ENCODE data around the gene GLOD4. TPM values are rescaled to one million over a fixed set of nuclear protein-coding genes. Genes with fewer than 3 reads are reported as not detected.

Gene GLOD4
- total and polyA plus RNA-seq, 8 donors = 6.4 to 213 (median 86.6) TPM

- H3K27ac ChIP-seq = no peak overlapping the region
- DNase-seq = no peak
- WGBS, 5 donors = 76 to 86% (median 83%) methylated on average over 5 of the region's 5 CpGs
- peaks cover 0 to 2% (median 0%) of the 10 kb centered on the region in 4 donors for H3K4me1 ChIP-seq
- peaks cover 0 to 4% (median 0%) of the 10 kb centered on the region in 4 donors for H3K9me3 ChIP-seq
- TF ChIP-seq CTCF (IDR thresholded peaks at IDR 0.05) (no peak), EP300 (IDR thresholded peaks at IDR 0.05) (no peak), POLR2AphosphoS5 (IDR thresholded peaks at IDR 0.05) (no peak), POLR2A (IDR thresholded peaks at IDR 0.05) (no peak)
- no peaks in the 10 kb centered on the region for H3K27me3 ChIP-seq
- intact Hi-C loops (cut with DNase I; ENCODE audit: low total_unique reads) = no loop called here
- no peak overlapping the region for H3K4me3 ChIP-seq
- H3K36me3 ChIP-seq = peaks cover 4 to 24% (median 19%) of the 10 kb centered on the region in 4 donors
Measured at GRCh38 chr17:828761-829160, 46.7 kb upstream of the GLOD4 start.

GRCh38 chr17:826778-827177, 44.7 kb upstream of the GLOD4 start:
- no peak for TF ChIP-seq EP300 (IDR thresholded peaks at IDR 0.05)
- TF ChIP-seq CTCF (IDR thresholded peaks at IDR 0.05) = no peak
- TF ChIP-seq POLR2AphosphoS5 (IDR thresholded peaks at IDR 0.05) = no peak
- TF ChIP-seq POLR2A (IDR thresholded peaks at IDR 0.05) = no peak
- Histone ChIP-seq H3K27me3 (no peaks in the 10 kb centered on the region), H3K4me3 (no peak overlapping the region), H3K36me3 (peaks cover 11 to 44% (median 36%) of the 10 kb centered on the region in 4 donors), H3K27ac (no peak overlapping the region), H3K4me1 (no peaks in the 10 kb centered on the region), H3K9me3 (peaks cover 0 to 2% (median 0%) of the 10 kb centered on the region in 4 donors)
- DNase-seq = no peak
- intact Hi-C loops (cut with DNase I; ENCODE audit: low total_unique reads) = no loop called here
- WGBS, 5 donors = 89 to 94% (median 93%) methylated on average over 16 to 21 of the region's 21 CpGs

- intact Hi-C loops (cut with DNase I; ENCODE audit: low total_unique reads) = no loop called here
- Histone ChIP-seq H3K4me1 (no peaks in the 10 kb centered on the region), H3K4me3 (no peak overlapping the region), H3K36me3 (peaks cover 11 to 59% (median 37%) of the 10 kb centered on the region in 4 donors), H3K27me3 (no peaks in the 10 kb centered on the region), H3K9me3 (no peaks in the 10 kb centered on the region), H3K27ac (no peak overlapping the region)
- 79 to 89% (median 84%) methylated on average over 17 of the region's 17 CpGs for WGBS, 5 donors
- TF ChIP-seq POLR2A (IDR thresholded peaks at IDR 0.05) (no peak), EP300 (IDR thresholded peaks at IDR 0.05) (no peak), CTCF (IDR thresholded peaks at IDR 0.05) (no peak), POLR2AphosphoS5 (IDR thresholded peaks at IDR 0.05) (no peak)
- DNase-seq = no peak
Measured at GRCh38 chr17:825216-825615, 43.1 kb upstream of the GLOD4 start.

GRCh38 chr17:824378-824777, 42.3 kb upstream of the GLOD4 start:
- TF ChIP-seq POLR2AphosphoS5 (IDR thresholded peaks at IDR 0.05) (no peak), POLR2A (IDR thresholded peaks at IDR 0.05) (no peak), EP300 (IDR thresholded peaks at IDR 0.05) (no peak), CTCF (IDR thresholded peaks at IDR 0.05) (no peak)
- H3K27me3 ChIP-seq = no peaks in the 10 kb centered on the region

More at GRCh38 chr17:824378-824777, 42.3 kb upstream of the GLOD4 start:
- Histone ChIP-seq H3K4me1 (no peaks in the 10 kb centered on the region), H3K27ac (no peak overlapping the region), H3K36me3 (peaks cover 11 to 68% (median 44%) of the 10 kb centered on the region in 4 donors), H3K4me3 (no peak overlapping the region), H3K9me3 (no peaks in the 10 kb centered on the region)
- DNase-seq = no peak
- intact Hi-C loops (cut with DNase I; ENCODE audit: low total_unique reads) = no loop called here
- WGBS, 5 donors = 78 to 97% (median 94%) methylated on average over 16 of the region's 16 CpGs
